SH-SY5Y (cell line): ENCODE data around the gene TMEM243.

Experiments
- GATA2 ChIP-seq: IDR thresholded peaks from 2 replicates; pipeline ENCODE4 v1.6.1; 2011; ENCODE audit warnings: mild to moderate bottlenecking, low read depth, low read length
- GATA3 ChIP-seq: IDR thresholded peaks from 2 replicates; pipeline ENCODE4 v1.6.1; 2011; ENCODE audit warnings: low read depth, mild to moderate bottlenecking, low read length, moderate library complexity

- TF ChIP-seq GATA2 (no peak), GATA3 (no peak)
Observed at GRCh38 chr7:87199700-87200450, 19.7 kb downstream of the TMEM243 start.
